NOMO-1 (cell line): ENCODE data around the gene BTBD16.

Experiments
- DNase-seq, 2 experiments: peaks; one replicate each; lab custom pipeline; 2025; ENCODE audit not compliant: unreplicated experiment in 2 of 2; lab: John Stamatoyannopoulos, UW

BTBD16 gene

DNA sequence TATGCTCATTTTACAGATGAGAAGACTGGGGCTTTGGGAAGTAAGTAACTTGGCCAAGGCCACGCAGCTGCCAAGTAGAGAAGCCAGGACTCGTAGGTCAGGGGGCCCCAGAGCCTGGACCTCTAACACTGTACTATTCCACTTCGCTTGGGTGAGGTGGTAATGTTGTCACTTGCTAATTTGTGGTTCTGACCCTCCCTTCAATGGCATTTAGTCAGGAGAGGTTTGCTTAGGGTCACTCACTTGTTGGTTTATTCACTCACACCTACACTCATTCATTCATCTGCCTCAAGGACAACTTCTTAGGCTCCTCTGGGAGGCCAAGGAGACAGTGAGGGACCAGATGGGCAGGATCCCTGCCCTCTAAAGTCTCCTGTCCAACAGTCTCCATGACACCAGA is 21.3 kb downstream of the BTBD16 start:
- DNase-seq: no peak

DNA sequence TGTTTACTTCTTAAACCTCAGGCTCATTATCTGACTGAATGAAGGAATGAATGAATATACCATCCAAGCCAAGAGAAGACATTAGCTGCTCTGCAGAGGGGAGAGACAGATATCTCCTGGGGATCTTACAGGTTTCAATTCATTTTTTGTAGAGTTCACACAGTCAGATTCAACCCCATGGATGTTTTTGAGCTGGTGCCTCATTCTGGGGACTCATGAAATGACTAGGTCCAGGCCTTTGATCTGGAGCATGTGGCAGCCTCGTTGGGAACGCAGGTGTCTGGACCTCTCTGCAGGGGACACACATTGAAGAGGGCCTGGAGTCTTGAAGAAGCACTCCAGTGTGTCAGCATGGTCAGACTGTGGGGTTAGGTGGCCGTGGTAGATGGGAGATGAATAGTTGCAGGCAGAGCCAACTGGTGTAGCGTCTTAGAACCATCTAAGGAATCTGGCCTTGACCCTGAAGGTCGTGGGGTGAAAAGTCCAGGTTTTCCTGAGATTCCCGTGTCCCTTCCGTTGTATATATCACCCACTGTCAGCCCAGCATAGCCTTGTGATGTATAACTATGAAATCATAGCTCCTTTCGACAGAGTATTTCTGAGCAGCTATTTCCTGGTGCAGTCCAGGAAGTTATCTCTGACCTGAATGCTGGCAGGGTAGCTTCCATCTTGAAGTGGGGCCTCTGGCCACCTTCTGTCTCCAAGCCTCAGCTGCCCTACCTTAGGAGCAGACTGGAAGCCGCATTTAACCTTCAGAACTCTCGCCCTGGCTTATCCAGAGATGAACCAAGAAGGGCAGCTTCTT is 22.3 kb downstream of the BTBD16 start:
- no peak for DNase-seq

DNA sequence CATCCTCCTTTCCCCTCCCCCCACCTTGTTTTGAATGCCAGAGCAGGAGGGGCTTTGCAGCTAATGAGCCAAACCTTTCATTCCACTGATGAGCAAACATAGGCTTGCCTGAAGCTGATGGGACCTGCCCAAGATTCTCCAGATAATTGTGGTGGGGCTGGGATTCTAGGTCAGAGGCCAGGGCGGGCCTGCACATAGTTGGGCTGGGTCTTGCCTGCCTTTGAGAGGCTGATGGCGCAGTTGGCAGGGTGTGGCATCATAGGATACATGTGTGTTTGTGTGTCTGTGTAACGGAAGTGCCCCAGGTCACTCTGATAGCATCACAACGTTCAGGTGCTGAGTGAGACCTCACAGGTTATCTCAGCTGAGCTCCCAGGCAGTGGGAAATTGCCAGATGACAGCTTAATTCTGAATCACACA is 22.9 kb downstream of the BTBD16 start:
- DNase-seq: no peak

DNA sequence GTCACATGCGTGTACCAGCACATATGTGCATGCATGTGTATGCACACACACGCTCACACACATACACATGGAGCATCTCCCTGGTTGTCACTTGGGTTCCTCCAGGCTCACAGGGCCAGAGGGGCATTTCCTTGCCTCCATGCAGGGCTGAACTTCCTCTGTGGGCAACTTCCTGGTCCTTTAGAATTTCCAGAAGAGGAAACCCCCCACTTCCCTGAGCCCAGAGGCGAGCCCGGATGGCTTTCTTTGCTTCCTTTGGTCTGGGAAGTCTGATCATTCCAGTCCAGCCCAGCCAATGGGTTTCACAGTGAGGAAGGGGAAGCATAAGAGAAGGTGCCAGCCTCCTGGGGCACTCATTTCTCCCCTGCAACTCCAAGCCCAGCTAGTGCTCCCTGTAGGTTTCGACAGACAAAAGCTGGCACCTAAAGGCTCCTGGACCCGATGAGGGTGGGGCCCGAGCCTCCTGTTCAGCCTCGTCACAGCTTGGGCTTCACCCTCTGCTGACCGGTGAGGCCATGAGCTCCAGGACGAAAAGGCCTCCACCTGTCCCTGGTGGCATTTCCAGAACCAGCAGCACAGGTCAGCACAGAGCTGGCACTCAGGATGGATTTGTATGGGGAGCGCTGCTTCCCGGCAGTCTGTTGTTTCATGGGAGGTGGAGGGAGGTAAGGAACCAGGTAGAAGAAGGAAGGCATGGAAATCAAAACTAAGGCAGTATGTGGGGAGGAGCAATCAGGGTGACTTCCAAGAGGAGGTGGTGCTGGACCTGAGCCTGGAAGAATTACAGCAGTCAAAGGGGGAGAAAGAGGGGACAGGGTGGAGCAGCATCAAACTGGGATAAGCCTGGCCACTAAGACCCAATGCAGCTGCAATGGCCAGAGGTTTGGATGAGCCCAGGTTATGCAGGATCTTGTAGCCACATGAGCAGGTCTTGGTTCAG is 23.7 kb downstream of the BTBD16 start:
- no peak for DNase-seq

DNA sequence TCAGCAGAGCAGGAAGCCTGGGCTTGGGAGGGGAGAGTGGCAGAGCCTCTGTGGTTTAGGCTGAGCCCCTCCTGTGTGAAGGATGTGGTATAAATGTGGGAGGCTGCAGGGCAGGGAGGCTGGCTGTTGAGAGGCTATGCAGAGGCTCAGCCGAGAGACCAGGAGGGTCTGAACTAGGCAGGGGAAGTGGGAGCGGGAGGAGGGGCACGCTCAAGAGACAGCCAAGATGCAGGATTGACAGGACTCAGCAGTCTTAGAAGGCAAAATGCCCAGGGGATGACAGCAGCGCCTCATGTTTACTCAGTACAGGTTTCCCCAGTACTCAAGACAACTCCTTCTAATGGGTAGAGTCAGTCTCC is 24.3 kb downstream of the BTBD16 start:
- no peak for DNase-seq

DNA sequence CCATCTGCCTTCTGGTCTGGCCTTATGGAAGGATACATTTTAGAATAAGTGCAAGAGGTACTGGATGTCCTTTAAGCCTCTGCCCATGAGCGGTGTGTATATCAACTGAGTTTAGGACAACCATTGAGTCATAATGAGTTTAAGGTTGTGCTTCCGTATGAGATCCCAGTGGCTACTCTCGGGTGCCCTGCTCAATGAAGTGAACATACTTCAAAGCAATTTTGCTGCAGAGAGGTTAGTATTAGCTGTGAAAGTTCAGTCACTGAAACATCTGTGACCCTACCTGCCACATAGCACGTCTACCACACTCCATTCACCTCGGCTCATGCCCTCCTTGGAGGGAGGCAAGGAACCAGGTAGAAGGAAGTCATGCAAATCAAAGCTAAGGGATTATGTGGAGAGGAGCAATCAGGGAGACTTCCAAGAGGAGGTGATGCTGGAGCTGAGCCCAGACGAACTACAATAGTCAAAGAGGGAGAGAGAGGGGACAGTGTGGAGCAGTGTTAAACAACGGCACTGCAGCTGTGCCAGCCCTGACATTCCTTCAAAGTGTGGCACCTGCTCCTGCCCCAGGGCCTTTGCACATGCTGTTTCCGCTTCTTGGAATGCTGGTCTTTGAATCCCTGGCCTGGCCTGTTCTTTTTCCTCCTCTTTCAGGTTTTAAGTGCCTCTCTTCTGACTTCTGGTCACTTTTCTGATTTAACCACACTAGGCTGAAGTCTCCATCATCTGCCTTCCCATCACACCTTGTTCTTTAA is 25.4 kb downstream of the BTBD16 start:
- no peak for DNase-seq

DNA sequence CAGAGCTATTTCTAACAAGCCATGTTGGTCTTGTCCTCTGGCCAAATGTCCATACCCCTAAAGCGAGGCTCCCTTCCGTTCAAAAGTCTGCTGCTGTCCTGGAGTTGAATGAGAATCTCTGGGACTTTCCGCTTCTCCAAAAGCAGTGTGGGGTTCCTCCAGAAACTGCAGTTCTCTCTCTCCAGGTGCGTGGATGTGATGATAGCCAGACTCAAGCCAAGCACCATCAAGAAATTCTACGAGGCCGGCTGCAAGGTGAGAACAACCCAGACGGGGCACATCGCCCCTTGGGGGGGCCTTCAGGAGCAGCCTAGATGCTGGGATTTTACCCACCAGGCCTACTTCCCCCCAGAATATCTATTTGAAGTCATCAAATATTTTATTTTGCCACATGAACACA is 26.5 kb downstream of the BTBD16 start:
- DNase-seq: no peak

DNA sequence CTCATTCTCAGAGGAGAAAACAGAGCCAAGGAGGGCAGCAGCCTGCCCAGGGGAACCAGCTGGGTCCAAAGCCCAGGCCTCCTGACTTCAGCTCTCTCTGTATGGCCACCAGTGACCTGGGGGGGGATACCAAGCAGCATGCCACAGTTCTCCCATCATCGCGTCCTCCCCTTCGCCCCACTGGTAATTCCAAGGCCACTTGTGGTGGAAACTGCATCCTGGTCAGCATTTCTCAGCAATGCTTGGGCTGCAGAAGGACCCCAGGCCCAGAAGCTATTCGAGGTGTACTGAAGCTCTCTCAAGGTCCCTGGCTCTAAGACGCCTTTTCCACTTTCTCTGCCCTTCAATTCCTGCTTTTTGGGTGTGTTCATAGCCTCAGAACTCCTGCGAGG is 27.1 kb downstream of the BTBD16 start:
- no peak for DNase-seq

DNA sequence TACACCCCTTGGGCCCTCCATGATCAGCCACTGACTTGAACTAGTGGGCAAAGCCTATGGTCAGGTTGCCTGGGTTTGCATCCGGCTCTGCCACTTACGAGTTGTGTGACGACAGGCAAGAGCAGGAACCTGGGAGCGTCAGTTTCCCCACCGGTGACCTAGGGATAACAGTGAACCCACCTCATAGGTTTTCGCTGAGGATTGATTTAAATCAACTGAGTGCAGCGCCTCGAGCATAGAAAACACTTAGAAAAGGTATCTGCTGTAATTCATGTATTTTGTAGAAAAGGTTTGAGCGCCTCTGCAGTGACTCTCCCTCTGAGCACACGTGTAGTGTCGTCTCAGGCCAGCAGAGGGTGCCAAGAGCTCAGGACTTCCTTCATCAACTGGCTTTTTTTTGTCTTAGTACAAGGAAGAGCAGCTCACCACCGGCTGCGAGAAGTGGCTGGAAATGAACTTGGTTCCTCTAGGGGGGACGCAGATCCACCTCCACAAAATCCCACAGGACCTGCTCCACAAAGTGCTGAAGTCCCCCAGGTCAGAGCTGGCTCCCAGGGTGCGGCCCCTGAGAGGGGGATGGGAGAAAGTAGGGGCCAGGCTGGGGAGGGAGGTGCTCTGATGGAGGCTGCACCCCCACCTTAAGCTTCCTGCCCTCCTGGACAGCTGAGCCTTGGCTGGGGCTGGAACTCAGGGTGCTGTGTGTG is 27.7 kb downstream of the BTBD16 start:
- DNase-seq: peak; percentile 54 to 66

DNA sequence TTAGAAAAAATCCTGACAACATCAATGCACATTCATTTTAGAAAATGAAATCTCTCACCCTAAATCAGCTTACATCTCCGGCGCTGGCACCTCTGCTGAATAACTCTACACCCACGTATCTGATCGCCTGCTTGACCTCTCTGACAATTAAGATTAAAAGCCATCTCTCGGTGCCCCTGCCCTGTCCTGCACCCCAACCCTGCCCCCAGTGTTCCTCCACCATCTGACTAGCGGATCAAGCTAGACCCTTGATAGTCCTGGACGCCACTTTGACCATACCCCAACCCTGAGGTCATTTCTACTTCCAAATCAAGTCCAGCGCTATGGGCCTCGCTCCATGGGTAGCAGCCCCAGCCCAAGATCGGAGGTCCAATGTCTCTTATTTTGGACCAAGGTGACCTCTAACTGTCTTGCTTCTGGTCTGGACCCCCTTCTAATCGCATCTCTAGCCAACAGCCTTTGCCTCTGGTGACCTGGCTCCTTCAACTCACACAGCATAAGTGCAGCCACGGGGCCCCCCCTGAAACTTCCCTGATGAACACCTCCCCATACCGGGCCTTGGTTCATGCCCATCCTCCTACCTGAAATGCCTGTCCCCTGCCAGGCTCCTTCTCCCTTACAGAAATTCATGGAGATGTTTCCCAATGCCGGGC is 28.5 kb downstream of the BTBD16 start:
- no peak for DNase-seq

DNA sequence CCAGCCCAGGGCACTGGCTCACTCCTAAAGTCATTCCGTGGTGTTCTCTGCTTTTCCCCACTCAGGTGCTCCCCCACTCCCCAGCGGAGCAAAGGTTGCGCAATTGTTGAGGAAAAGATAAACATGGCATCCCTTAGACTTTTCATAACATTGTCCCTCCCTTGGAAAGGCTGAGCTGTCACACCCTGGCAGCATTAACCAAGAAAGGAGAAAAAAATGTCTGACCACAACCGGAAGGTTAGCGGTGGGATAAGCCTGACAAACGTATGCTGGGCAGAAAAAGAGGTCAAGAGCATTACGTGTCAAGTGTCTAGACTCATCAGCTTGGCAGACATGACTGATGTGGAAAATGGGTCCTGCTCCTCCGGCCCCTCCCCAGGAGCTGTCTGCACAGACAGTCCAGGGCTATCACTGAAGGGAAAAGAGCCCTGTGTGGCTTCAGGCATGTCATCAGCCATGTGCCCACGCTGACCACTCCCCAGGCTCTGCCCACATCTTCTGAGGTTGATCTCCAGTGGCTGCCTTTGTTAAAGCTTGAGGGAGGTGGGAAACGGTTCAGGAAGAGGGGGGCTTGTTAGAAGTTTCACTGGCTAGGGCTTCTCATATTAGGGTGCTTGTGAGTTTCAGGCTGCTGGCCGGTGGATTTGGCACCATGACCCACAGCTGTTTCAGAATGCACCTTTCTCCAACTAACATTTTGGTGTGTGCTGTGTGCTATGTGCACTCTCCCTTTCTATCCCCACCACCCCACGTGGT is 30.1 kb downstream of the BTBD16 start:
- DNase-seq: no peak

DNA sequence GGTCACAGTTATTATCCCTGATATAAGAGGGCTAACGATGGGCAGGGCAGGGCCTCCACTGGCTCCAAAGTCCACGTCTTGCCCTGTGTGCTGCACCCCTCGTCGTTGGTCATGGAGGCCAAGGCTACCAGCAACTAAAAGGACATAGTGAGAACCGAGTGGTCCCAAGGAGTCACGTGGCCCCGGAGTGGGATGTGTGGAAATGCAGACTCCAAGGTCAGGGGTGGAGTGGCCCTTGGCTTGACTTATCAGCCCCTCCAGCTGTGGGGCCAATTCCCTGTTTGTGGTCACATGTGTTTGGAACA is 30.7 kb downstream of the BTBD16 start:
- DNase-seq: no peak

DNA sequence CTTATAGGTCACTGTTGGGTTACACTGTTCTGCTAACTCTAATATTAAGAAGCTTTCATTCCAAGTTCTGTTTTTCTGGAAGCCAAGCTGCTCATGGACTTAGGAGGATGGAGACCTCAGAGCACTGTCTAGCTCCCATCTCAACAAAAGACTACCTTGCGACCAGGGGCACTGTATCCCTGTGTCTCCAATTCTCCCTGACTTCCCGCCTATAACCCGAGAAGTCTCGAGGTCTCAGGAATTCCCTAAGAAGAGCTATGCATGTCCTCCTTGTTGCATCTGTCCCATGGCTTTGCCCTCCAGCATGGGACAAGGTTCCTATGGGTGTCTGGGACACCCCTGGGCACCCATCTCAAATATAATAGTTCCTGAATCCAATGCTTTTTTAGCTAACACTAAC is 31.2 kb downstream of the BTBD16 start:
- DNase-seq: no peak

DNA sequence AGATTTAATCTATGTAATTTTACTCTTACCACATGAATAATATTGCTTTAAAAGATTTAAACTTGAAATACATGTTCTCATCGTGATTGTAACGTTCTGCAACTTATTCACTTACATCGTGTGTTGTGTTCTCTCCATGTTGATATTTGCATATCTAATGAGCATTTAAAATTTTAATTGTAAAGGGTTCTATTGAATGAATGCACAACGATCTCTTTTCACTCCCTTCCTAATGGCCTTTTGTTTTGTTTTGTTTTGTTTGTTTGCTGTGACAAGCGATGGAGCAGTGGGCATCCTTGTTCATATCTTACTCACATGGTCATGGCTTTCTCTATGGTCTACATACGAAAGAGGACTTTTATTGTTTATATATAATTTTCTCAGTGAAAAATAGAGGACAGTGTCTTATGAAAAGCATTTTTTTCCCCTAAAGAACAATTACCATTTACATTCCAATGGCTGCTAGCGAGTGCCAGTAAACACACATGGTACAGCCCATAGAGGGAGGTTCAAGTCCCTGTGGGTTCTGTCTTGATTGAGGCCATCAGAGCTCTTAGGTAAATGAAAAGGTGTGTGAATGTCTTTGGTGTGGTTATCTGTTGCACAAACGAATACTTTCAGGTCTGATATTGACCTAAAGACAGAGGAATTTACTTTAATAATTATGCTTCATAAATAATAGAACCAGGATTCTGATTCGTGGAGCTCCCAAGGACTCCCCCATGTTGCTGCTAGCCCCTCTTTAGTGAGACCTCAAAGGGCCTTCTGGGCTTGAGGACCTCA is 32.4 kb downstream of the BTBD16 start:
- no peak for DNase-seq

DNA sequence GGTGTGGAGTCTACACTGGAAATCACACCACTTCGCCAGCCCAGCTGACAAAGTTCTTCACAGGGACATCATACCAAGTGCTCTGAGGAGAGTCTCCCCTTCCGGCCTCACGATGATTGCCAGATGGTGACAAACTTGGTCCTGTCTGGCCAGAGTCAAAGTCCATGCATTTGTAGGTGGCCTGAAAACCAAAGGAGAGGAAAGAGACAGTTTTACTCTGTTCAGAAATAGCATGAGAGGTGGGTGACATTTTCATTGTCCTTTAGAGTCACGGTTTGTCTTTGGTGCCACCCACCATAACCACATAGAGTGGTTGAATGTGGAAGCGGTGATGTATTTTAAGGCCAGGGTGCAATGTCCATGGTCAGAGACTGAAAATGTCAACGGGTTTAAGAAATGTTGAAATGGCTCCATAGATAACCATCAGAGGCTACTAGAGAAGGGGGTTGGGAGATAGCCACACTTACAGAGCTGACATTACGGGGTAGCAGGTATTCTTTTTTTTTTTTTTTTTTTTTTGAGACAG is 33.0 kb downstream of the BTBD16 start:
- DNase-seq: no peak

DNA sequence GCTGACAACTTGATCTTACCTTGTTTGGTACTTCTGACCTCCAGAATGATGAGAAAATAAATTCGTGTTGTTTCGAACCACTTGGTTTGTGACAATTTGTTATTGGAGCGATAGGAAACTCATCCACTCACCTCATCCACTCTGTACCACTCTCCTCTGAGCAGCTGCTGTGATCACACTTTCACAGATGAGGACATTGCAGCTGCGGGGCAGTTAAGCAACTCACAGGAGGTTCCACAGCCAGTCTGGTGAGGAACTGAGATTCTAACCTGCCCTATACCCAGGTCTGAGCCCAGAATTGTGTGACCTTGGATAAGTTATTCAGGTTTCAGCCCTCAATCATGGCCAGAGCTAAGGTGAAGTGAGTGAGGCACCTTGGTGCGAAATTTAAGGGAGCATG is 35.2 kb downstream of the BTBD16 start:
- DNase-seq: no peak

DNA sequence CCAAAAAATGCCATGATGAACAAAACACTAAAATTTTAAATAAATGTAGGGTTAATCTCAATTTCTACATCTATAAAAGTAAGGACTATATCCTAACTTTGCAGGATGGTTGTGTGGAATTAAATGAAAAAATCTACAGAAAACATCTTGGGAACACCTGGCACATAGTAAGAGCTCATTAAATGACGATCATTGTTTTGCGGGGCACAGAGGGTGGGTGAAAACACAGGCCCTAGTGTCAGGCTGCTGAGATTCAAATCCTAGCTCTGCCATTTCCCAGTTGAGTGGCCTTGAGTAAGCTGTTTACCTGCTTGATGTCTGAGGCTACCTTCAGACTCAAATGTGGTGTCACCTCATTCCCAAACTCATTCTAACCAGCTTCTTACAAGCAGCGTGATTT is 35.6 kb downstream of the BTBD16 start:
- no peak for DNase-seq

DNA sequence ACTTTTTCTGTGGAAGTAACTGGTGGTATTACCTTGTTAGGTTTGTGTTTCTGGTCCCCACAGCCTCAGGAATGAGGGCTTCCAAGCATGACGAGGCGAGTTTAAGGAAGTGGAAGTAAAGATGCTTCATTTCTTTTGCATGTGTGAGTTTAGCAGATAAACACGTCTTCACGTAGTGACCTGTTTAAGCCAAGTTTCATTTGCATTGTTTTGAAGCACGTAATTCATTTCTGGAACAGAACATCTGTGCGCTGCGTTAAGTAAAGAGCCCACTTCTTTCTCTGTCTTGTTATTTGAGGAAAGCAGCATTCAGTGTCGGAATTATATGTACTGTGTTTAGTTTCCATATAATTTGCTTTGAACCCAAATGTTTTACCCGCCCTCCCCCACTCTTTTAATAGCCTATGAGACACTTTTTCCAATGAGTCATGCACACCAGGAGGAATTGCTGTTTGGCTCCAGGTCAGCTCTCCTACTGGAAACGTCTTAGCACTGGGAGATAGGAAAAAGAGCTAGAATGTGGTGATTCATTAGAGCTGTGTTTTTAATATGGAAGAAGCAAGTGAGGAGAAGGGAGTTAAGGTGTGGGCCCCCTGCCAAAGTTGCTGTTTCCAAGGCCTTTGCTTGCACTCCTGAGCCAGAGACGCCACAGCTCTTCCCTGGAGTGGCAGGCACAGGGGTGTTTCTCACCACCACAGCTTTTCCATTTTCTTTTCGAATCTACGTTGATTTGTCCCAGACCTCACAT is 36.7 kb downstream of the BTBD16 start:
- DNase-seq: peak in 1 of 2 experiments; percentile 17
